Transverse colon (tissue), 4 donors: ENCODE measurements around the gene GRIP1.

ENCODE experiments used
- EP300 ChIP-seq: sonication (generic); formaldehyde crosslinking; IDR thresholded peaks from one replicate; pipeline ENCODE4 v1.6.1; 2017; ENCODE audit warnings: antibody characterized with exemption, low read depth
- POLR2A ChIP-seq: fragments of 450-650 bp; IDR thresholded peaks from one replicate; pipeline ENCODE4 v1.6.1; 2016; ENCODE audit warnings: antibody characterized with exemption, mild to moderate bottlenecking, moderate library complexity
- POLR2AphosphoS5 ChIP-seq, 3 donors: sonication (generic); formaldehyde crosslinking; IDR thresholded peaks; one replicate each; pipeline ENCODE4 v1.6.1; 2016; ENCODE audit warnings: antibody characterized with exemption in 3 of 3
- TF ChIP-seq, protein P1 (sequence below), 5 experiments: fragments of 200-600 bp in 3 of 5; fragments of 450-650 bp in 2 of 5; sonication (generic) in 3 of 5; IDR thresholded peaks; 1 replicate in 2 of 5; 2 replicates in 3 of 5; pipeline ENCODE4 v1.5.1; 2016 to 2017; ENCODE audit warnings: antibody characterized with exemption in 5 of 5, inconsistent platforms in 3 of 5, mild to moderate bottlenecking in 2 of 5, moderate library complexity in 1 of 5

DNA sequence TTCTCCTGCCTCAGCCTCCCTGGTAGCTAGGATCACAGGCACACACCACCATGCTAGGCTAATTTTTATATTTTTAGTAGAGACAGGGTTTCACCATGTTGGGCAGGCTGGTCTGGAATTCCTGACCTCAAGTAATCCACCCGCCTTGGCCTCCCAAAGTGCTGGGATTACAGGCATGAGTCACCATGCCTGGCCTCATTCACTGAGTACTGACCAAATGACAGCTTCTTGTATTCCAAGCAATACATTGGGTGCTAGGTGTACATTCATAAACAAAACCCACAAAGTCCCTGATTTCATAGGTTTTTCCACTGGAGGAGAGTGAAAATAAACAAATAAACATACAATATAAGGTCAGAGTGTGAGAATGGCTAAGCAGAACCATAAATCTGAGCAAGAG, 240.3 kb downstream of the GRIP1 start:
- TF ChIP-seq POLR2AphosphoS5 (IDR thresholded peaks at IDR 0.05): no peak
- TF ChIP-seq, protein P1, sequence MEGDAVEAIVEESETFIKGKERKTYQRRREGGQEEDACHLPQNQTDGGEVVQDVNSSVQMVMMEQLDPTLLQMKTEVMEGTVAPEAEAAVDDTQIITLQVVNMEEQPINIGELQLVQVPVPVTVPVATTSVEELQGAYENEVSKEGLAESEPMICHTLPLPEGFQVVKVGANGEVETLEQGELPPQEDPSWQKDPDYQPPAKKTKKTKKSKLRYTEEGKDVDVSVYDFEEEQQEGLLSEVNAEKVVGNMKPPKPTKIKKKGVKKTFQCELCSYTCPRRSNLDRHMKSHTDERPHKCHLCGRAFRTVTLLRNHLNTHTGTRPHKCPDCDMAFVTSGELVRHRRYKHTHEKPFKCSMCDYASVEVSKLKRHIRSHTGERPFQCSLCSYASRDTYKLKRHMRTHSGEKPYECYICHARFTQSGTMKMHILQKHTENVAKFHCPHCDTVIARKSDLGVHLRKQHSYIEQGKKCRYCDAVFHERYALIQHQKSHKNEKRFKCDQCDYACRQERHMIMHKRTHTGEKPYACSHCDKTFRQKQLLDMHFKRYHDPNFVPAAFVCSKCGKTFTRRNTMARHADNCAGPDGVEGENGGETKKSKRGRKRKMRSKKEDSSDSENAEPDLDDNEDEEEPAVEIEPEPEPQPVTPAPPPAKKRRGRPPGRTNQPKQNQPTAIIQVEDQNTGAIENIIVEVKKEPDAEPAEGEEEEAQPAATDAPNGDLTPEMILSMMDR (IDR thresholded peaks at IDR 0.05): no peak
- TF ChIP-seq EP300: no peak
- TF ChIP-seq POLR2A: no peak
